HepG2 (cell line): ENCODE data around the gene ATRN. TPM values are rescaled to one million over a fixed set of nuclear protein-coding genes. Genes with fewer than 3 reads are reported as not detected.

Source experiments
- CC2D1A ChIP-seq: sonication (generic); formaldehyde crosslinking; IDR thresholded peaks from 2 replicates; pipeline ENCODE4 v1.8.1; 2023; ENCODE audit warnings: mild to moderate bottlenecking, missing genetic modification reagents
- FOSL2 ChIP-seq: sonication (generic); formaldehyde crosslinking; IDR thresholded peaks from 2 replicates; pipeline ENCODE4 v1.4.0; 2020; ENCODE audit warnings: missing genetic modification reagents
- KDM3A ChIP-seq: IDR thresholded peaks from 2 replicates; pipeline ENCODE4 v1.6.1; 2018; ENCODE audit warnings: low read depth, missing compliant biosample characterization
- MEF2D ChIP-seq: sonication (generic); formaldehyde crosslinking; IDR thresholded peaks from 2 replicates; pipeline ENCODE4 v1.5.1; 2020; ENCODE audit warnings: mild to moderate bottlenecking, missing genetic modification reagents
- NFYB ChIP-seq: sonication (generic); formaldehyde crosslinking; IDR thresholded peaks from 2 replicates; pipeline ENCODE4 v1.4.0; 2020; ENCODE audit warnings: missing genetic modification reagents
- PCBP2 ChIP-seq: fragments of 200-400 bp; formaldehyde crosslinking; optimal IDR thresholded peaks from 2 replicates; pipeline ENCODE3; 2018; ENCODE audit warnings: low read length, low read depth; ENCODE audit not compliant: poor library complexity, severe bottlenecking
- RORA ChIP-seq: sonication (generic); formaldehyde crosslinking; IDR thresholded peaks from 2 replicates; pipeline ENCODE4 v1.5.0; 2020; ENCODE audit warnings: mild to moderate bottlenecking, missing genetic modification reagents, moderate library complexity
- SMAD9 ChIP-seq: sonication (generic); formaldehyde crosslinking; IDR thresholded peaks from 2 replicates; pipeline ENCODE4 v1.5.1; 2020; ENCODE audit warnings: mild to moderate bottlenecking, missing genetic modification reagents
- TBX2 ChIP-seq: sonication (generic); formaldehyde crosslinking; IDR thresholded peaks from 2 replicates; pipeline ENCODE4 v1.5.0; 2020; ENCODE audit warnings: missing genetic modification reagents, mild to moderate bottlenecking, borderline replicate concordance
- polyA plus RNA-seq, 8 experiments: library from polyadenylated mRNA; depleted of rRNA in 3 of 8; stranded (reverse) in 7 of 8; unstranded in 1 of 8; fragments of >200 nt; fragmentation: Illumina TruSeq in 4 of 8; extraction: Trizol in 4 of 8; gene quantifications; 2 replicates each; pipeline versions ENCODE4 v1.2.1 to v1.2.3, GENCODE V29; 2011 to 2016; ENCODE audit warnings: low read depth in 4 of 8, missing spikeins in 1 of 8, mixed read lengths in 1 of 8; ENCODE audit not compliant: insufficient read depth in 1 of 8
- total RNA-seq, 5 experiments: library from RNA; depleted of rRNA; stranded (reverse); fragments of >200 nt; fragmentation: Illumina TruSeq; extraction: Trizol; gene quantifications; 2 replicates each; pipeline ENCODE4 v1.2.3, GENCODE V29; 2016; ENCODE audit warnings: low read depth in 1 of 5
- TF ChIP-seq, protein P1 (sequence below): IDR thresholded peaks from 2 replicates; pipeline ENCODE4 v1.6.1; 2016; ENCODE audit warnings: low read depth, borderline replicate concordance
- TF ChIP-seq, protein P2 (sequence below): sonication (generic); formaldehyde crosslinking; IDR thresholded peaks from 2 replicates; pipeline ENCODE4 v1.8.0; 2022; ENCODE audit warnings: mild to moderate bottlenecking, missing genetic modification reagents
- TF ChIP-seq, protein P3 (sequence below): sonication (generic); formaldehyde crosslinking; IDR thresholded peaks from 2 replicates; pipeline ENCODE4 v1.8.0; 2022; ENCODE audit warnings: low read depth, missing genetic modification reagents
- TF ChIP-seq, protein P4 (sequence below): sonication (generic); formaldehyde crosslinking; IDR thresholded peaks from 2 replicates; pipeline ENCODE4 v1.4.0; 2020; ENCODE audit warnings: mild to moderate bottlenecking, missing genetic modification reagents, borderline replicate concordance
- TF ChIP-seq, protein P5 (sequence below): IDR thresholded peaks from 2 replicates; pipeline ENCODE4 v1.6.1; 2016; ENCODE audit warnings: low read depth, control low read depth
- TF ChIP-seq, protein P6 (sequence below): sonication (generic); formaldehyde crosslinking; IDR thresholded peaks from 2 replicates; pipeline ENCODE4 v1.4.0; 2020; ENCODE audit warnings: missing genetic modification reagents, mild to moderate bottlenecking, borderline replicate concordance

Gene ATRN
- total and polyA plus RNA-seq, 2 of the 13 experiments (the other 11 are each of a cell fraction or from before 2014, with no cell fraction given), result 44.2 to 81.1 TPM

DNA sequence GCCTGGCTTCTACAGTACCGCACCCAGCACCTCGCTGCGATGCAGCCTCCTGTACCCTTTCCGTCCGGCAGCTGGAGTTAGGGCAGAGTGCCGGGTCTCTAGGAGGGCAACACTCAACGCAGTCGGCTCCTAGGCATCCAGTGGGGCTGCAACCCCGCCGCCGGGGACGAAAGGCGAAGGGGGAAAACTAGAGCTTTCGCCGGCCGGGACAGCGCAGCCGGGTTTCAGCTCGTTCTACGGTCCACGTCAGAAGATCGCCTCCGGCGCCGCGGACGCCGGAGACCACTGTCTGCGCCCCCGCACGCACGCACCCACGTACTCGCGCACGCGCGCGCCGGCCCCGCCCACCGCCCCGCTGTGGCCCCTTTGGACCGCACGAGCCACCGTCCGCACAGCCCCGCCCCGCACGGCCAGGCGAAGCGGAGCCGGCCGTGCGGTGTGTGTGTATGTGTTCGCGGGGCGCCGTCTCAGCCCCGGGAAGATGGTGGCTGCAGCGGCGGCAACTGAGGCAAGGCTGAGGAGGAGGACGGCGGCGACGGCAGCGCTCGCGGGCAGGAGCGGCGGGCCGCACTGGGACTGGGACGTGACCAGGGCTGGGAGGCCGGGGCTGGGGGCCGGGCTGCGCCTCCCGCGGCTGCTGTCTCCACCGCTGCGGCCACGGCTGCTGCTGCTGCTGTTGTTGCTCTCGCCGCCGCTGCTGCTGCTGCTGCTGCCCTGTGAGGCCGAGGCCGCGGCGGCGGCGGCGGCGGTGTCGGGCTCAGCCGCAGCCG, at the start of gene ATRN (continued):
- TF ChIP-seq, protein P1, sequence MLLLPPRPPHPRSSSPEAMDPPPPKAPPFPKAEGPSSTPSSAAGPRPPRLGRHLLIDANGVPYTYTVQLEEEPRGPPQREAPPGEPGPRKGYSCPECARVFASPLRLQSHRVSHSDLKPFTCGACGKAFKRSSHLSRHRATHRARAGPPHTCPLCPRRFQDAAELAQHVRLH (CRISPR knock-in tag), result peak; percentile 94; the same call in 1 of the 2 replicates
- TF ChIP-seq, protein P2, sequence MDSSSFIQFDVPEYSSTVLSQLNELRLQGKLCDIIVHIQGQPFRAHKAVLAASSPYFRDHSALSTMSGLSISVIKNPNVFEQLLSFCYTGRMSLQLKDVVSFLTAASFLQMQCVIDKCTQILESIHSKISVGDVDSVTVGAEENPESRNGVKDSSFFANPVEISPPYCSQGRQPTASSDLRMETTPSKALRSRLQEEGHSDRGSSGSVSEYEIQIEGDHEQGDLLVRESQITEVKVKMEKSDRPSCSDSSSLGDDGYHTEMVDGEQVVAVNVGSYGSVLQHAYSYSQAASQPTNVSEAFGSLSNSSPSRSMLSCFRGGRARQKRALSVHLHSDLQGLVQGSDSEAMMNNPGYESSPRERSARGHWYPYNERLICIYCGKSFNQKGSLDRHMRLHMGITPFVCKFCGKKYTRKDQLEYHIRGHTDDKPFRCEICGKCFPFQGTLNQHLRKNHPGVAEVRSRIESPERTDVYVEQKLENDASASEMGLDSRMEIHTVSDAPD, result peak; percentile 93; the same call in 1 of the 2 replicates
- TF ChIP-seq, protein P3, sequence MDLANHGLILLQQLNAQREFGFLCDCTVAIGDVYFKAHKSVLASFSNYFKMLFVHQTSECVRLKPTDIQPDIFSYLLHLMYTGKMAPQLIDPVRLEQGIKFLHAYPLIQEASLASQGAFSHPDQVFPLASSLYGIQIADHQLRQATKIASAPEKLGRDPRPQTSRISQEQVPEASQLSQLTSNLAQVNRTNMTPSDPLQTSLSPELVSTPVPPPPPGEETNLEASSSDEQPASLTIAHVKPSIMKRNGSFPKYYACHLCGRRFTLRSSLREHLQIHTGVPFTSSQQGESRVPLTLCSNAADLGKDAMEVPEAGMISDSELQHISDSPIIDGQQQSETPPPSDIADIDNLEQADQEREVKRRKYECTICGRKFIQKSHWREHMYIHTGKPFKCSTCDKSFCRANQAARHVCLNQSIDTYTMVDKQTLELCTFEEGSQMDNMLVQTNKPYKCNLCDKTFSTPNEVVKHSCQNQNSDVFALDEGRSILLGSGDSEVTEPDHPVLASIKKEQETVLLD (CRISPR knock-in tag), result peak; percentile 87
- peak; percentile 98 for TF ChIP-seq CC2D1A (CRISPR knock-in tag)
- TF ChIP-seq PCBP2, result no peak
- TF ChIP-seq RORA (CRISPR knock-in tag), result 0 out of 2 replicates have a peak, but pooled peaks have one; percentile 21
- peak; percentile 75; the same call in 1 of the 2 replicates for TF ChIP-seq MEF2D (CRISPR knock-in tag)
- TF ChIP-seq TBX2, result peak; percentile 85
- TF ChIP-seq, protein P4, sequence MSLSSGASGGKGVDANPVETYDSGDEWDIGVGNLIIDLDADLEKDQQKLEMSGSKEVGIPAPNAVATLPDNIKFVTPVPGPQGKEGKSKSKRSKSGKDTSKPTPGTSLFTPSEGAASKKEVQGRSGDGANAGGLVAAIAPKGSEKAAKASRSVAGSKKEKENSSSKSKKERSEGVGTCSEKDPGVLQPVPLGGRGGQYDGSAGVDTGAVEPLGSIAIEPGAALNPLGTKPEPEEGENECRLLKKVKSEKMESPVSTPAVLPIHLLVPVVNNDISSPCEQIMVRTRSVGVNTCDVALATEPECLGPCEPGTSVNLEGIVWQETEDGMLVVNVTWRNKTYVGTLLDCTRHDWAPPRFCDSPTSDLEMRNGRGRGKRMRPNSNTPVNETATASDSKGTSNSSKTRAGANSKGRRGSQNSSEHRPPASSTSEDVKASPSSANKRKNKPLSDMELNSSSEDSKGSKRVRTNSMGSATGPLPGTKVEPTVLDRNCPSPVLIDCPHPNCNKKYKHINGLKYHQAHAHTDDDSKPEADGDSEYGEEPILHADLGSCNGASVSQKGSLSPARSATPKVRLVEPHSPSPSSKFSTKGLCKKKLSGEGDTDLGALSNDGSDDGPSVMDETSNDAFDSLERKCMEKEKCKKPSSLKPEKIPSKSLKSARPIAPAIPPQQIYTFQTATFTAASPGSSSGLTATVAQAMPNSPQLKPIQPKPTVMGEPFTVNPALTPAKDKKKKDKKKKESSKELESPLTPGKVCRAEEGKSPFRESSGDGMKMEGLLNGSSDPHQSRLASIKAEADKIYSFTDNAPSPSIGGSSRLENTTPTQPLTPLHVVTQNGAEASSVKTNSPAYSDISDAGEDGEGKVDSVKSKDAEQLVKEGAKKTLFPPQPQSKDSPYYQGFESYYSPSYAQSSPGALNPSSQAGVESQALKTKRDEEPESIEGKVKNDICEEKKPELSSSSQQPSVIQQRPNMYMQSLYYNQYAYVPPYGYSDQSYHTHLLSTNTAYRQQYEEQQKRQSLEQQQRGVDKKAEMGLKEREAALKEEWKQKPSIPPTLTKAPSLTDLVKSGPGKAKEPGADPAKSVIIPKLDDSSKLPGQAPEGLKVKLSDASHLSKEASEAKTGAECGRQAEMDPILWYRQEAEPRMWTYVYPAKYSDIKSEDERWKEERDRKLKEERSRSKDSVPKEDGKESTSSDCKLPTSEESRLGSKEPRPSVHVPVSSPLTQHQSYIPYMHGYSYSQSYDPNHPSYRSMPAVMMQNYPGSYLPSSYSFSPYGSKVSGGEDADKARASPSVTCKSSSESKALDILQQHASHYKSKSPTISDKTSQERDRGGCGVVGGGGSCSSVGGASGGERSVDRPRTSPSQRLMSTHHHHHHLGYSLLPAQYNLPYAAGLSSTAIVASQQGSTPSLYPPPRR (CRISPR knock-in tag), result peak; percentile 70
- TF ChIP-seq, protein P5, sequence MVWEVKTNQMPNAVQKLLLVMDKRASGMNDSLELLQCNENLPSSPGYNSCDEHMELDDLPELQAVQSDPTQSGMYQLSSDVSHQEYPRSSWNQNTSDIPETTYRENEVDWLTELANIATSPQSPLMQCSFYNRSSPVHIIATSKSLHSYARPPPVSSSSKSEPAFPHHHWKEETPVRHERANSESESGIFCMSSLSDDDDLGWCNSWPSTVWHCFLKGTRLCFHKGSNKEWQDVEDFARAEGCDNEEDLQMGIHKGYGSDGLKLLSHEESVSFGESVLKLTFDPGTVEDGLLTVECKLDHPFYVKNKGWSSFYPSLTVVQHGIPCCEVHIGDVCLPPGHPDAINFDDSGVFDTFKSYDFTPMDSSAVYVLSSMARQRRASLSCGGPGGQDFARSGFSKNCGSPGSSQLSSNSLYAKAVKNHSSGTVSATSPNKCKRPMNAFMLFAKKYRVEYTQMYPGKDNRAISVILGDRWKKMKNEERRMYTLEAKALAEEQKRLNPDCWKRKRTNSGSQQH (CRISPR knock-in tag), result peak; percentile 97
- TF ChIP-seq NFYB (CRISPR knock-in tag), result peak; percentile 52
- TF ChIP-seq FOSL2 (CRISPR knock-in tag), result no peak; the same call in none of the 2 replicates
- TF ChIP-seq KDM3A (CRISPR knock-in tag), result peak; percentile 82
- TF ChIP-seq, protein P6, sequence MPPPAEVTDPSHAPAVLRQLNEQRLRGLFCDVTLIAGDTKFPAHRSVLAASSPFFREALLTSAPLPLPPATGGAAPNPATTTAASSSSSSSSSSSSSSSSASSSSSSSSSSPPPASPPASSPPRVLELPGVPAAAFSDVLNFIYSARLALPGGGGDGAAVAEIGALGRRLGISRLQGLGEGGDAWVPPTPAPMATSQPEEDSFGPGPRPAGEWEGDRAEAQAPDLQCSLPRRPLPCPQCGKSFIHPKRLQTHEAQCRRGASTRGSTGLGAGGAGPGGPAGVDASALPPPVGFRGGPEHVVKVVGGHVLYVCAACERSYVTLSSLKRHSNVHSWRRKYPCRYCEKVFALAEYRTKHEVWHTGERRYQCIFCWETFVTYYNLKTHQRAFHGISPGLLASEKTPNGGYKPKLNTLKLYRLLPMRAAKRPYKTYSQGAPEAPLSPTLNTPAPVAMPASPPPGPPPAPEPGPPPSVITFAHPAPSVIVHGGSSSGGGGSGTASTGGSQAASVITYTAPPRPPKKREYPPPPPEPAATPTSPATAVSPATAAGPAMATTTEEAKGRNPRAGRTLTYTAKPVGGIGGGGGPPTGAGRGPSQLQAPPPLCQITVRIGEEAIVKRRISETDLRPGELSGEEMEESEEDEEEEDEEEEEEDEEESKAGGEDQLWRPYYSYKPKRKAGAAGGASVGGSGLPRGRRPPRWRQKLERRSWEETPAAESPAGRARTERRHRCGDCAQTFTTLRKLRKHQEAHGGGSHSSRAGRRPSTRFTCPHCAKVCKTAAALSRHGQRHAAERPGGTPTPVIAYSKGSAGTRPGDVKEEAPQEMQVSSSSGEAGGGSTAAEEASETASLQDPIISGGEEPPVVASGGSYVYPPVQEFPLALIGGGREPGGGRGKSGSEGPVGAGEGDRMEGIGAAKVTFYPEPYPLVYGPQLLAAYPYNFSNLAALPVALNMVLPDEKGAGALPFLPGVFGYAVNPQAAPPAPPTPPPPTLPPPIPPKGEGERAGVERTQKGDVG, result peak; percentile 88
- TF ChIP-seq SMAD9 (CRISPR knock-in tag), result no peak; the same call in 1 of the 2 replicates
